GM18508 (cell line): ENCODE results near the gene GRM1.
A peak's percentile ranks its signal among the peaks of the same experiment; 100 is the strongest.
"Not testable (repeated sequence)": the region's sequence is repeated elsewhere in the genome, so short reads cannot be mapped to it uniquely, and the experiment has no call there.

Experiments
- ATAC-seq: cut with Tn5 transposase; IDR thresholded peaks from one replicate; pipeline ENCODE4 v1.9.1; 2021; ENCODE audit warnings: moderate number of reproducible peaks; ENCODE audit not compliant: insufficient read depth, unreplicated experiment

GRM1 gene

GRCh38 chr6:146189131-146189530 is 160.3 kb downstream of the GRM1 start:
- ATAC-seq = no peak

GRCh38 chr6:146190581-146190980 is 161.7 kb downstream of the GRM1 start:
- no peak for ATAC-seq

DNA sequence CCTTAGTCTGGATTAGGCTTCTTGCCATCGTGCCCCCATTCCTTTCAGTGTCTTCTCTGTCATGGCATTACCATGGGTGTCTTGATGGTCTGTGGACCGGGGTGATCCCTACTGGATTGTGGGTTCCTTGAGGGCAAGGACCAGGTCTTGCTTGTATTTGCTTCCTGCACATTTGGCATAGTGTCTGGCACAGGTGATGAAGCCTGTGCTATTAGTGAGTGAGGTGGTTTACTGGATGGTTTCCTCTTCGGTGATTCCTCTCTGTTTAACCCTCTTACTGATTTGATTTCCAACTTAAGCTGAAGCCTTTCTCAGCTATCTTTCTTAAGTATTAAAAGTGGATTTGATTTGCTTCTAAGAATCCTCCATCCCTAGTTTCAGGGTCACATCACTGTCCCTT is 162.3 kb downstream of the GRM1 start:
- ATAC-seq = no peak

DNA sequence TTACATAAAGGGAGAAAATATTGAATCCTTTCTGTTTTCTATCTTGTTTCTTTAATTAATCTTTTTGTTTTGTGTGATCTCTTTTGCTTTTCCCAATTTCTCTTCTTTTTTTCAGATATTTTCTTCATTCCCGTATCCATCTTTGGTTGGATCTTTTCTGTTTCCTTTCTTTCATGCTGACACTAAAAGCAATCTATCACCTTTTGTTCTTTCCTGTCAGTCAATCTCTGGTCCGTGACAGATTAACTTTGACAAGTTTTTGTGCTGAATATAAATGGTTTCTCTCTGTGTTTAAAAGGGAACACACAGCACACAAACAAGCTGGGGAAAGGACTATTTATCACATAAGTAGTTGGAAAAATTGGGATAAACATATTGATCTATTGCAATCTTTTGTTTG is 162.8 kb downstream of the GRM1 start:
- no peak for ATAC-seq

DNA sequence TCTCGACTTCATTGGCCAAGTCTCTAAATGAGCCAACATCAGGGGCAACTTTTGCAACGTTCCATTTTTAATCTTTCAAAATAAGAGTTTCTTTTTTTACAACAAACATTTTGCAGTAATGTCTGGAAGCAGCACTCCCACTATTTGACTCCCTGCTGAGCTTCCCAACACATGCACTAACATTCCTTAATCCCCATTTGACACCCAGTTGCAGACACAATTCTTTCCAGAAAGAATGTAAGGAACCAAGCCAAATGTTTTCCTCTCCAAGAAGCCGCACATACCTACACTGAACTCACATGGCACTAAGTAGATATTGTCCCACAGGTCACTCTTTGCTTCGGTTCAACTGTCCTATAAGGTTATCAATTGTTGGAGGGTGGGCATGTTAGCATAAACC is 165.6 kb downstream of the GRM1 start:
- ATAC-seq = no peak

GRCh38 chr6:146200176-146200575 is 171.3 kb downstream of the GRM1 start:
- no peak for ATAC-seq

DNA sequence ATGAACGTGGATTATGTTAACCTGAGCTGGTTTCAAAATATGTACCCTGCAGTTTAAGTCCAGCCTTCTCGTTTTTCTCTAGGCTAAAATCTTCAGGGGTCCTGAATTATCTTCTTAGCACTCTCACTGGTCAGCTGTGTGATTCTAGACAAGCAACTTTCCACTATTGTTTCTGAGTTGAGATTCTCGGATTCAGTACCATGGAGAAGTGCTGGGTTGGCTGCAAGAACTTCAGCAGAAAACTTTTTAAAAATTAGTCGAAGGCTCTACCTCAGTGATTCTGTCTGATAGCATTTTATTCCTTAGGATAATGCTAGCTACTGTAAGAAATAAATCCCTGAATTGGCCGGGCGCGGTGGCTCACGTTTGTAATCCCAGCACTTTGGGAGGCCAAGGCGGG is 173.7 kb downstream of the GRM1 start:
- ATAC-seq = no peak

GRCh38 chr6:146209942-146210341 is 181.1 kb downstream of the GRM1 start:
- ATAC-seq = no peak

- no peak for ATAC-seq
Observed at GRCh38 chr6:146210406-146211083, 181.7 kb downstream of the GRM1 start.

DNA sequence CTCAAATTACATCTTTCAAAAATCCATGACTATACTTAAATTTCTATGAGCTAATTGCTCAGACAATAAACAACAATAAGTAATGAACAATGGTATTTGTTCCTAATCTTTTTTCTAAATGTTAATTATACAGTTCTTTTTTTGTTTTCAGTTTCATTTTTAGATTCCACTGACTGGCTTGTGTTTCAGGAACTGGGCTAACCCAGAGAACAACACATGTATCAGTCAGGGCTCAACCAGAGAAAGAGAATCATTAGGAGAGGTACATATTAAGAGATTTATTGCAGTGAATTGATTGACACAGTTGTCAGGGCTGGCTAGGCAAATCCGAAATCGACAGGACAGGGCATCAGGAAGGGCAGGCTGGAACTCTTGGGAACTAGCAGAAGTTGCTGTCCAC is 182.8 kb downstream of the GRM1 start:
- ATAC-seq = peak; percentile 44

DNA sequence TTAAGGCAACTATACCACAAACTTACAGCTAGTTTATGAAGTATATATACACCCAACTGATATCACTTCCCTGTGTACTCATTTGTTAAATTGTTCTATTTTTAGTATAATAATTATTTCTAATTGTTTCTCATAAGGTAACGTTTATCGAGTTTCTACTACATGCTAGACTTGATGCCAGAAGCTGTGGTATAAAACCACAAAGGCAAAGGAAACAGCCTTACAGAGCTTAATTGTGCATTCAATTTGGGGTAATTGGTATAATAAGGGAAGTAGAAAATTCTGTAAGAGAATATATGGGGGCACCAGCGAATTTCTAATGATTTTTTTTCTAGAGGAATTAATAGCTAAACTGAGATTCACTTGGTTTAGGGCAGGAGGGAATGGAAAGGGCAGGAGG is 183.9 kb downstream of the GRM1 start:
- ATAC-seq = no peak

GRCh38 chr6:146219101-146219500 is 190.2 kb downstream of the GRM1 start:
- no peak for ATAC-seq

- ATAC-seq = no peak
Observed at GRCh38 chr6:146224449-146224848, 195.6 kb downstream of the GRM1 start.

DNA sequence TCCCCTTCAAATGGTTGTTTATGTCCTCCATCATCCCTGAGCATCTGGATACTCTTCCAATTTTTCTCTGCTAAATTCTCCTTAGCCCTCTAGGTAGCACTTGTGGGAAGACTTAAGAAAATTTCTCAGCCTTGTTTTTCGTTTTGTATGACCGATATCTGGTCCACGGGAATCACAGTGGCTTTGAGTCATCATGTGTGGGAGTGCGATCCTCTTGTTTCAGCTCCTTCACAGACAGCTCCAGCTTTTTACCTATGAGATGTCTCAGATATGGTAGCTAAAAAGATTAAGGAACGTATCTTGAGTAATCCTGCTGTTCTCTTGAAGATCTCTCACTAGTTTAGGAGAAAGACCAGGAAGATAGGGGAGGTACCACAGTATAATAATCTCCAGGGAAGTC is 196.1 kb downstream of the GRM1 start:
- no peak for ATAC-seq

GRCh38 chr6:146240322-146240721 is 211.5 kb downstream of the GRM1 start:
- ATAC-seq = no peak

DNA sequence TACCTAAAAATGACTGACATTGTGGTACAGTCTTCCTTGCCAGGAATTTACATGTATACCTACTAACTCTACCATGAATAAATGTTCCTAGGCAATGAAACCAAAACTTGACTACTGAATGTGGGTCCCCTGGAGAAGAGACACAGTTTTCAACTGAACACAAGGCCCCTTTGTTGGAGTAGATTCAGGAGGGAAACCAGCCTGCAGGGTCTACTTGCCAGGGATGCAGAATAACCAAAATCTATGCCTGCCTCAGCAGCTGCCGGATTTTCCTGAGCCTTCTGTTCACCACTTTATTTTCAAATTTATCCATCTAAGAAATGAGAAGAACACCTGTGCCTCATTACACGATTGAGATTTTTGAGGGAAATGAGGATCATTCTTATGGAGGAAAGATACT is 211.9 kb downstream of the GRM1 start:
- no peak for ATAC-seq

- ATAC-seq = not testable (repeated sequence)
Observed at GRCh38 chr6:146243646-146244045, 214.8 kb downstream of the GRM1 start.

DNA sequence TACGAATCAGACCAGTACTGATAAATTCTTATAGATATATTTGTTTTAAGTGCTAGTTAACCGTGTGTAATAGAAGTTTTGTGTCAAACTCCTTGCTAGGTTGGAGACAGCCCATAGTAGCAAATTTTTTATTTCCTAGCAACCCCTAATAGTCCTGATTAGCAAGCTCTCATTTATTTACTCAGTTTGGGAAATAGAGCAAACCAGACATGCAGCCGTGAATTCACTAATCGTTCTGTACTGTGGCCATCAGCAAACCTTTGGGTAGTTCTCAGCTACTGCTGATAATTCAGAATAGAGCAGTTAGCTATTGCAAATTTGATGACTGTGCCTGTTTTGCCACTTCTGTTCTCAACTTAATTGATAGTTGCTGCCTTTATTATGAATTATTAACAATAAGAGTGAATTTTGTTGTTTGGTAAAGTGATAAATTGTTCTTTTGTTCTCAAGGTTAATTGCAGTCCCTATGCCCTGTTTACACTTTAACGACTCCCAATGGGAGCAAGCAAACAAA is 215.8 kb downstream of the GRM1 start:
- ATAC-seq = no peak

- no peak for ATAC-seq
Observed at GRCh38 chr6:146246028-146246427, 217.2 kb downstream of the GRM1 start.

- no peak for ATAC-seq
Observed at GRCh38 chr6:146253691-146254090, 224.8 kb downstream of the GRM1 start.

GRCh38 chr6:146258206-146258605 is 229.3 kb downstream of the GRM1 start:
- no peak for ATAC-seq

- ATAC-seq = no peak
Observed at GRCh38 chr6:146260886-146261285, 232.0 kb downstream of the GRM1 start.
